Measurements from ENCODE around the gene CENPL.
"Not testable (repeated sequence)": the region's sequence is repeated elsewhere in the genome, so short reads cannot be mapped to it uniquely, and the experiment has no call there.

CENPL gene, protein sequence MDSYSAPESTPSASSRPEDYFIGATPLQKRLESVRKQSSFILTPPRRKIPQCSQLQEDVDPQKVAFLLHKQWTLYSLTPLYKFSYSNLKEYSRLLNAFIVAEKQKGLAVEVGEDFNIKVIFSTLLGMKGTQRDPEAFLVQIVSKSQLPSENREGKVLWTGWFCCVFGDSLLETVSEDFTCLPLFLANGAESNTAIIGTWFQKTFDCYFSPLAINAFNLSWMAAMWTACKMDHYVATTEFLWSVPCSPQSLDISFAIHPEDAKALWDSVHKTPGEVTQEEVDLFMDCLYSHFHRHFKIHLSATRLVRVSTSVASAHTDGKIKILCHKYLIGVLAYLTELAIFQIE

GRCh38 chr1:173824315-173825081, at the start of gene CENPL, which contains the start of gene DARS2:
TSS of gene CENPL (minus strand) at chr1:173824883. CDS start at chr1:173811299, 13,584 bp downstream.
TSS of gene DARS2 (plus strand) at chr1:173824673. CDS start at chr1:173825230, 557 bp downstream.
- peak within 1 kb of the TSS; percentile 91 for H3K27ac ChIP-seq
- DNase-seq (ENCODE audit: low read depth, low spot score) = peak; percentile 91

- no peak for DNase-seq (ENCODE audit: low read depth, low spot score)
Measured at GRCh38 chr1:173871500-173871899, 46.8 kb upstream of the CENPL start.

DNA sequence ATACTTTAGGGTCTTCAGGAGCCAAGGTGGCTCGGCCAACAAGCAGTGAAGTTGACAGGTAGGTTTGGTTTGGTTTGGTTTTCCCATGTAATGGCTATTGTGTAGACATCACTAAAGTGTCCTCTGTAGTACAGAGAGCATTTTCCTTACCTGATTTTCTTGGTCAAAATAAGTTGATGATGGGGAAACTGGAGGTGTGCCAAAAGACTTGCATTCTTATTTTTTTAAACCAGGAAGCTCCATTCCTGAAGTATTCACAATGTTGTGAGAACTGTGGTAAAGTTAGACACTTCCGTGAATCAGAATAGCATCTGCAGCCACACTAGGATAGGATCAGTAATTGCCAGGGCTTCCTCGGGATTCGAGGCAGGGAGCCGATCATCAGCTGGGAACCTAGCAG, 46.4 kb upstream of the CENPL start:
- no peak for DNase-seq (ENCODE audit: low read depth, low spot score)
- H3K27ac ChIP-seq = no peak overlapping the region

More at GRCh38 chr1:173871500-173871899, 46.8 kb upstream of the CENPL start:
- H3K27ac ChIP-seq = no peak overlapping the region

GRCh38 chr1:173870252-173871075, 45.8 kb upstream of the CENPL start:
- no peak for DNase-seq (ENCODE audit: low read depth, low spot score)
- H3K27ac ChIP-seq = no peak overlapping the region

DNA sequence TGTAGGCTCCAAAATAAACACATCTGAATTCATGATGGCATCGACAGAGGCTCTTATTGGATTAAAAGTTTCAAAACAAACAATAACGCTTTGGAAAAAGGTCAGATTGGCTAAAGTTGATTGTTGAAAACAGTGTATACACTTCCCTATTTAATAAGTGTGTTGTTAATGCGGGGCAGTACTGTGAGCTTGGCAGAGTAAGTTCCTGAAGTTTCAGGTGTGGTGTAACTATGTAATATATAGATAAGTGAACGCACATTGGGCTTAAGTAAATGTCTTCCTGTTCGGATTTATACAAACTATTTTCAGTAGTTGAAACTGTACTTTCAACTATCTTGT, 44.3 kb upstream of the CENPL start:
- DNase-seq (ENCODE audit: low read depth, low spot score) = no peak
- peak overlapping the region; percentile 95 for H3K27ac ChIP-seq

DNA sequence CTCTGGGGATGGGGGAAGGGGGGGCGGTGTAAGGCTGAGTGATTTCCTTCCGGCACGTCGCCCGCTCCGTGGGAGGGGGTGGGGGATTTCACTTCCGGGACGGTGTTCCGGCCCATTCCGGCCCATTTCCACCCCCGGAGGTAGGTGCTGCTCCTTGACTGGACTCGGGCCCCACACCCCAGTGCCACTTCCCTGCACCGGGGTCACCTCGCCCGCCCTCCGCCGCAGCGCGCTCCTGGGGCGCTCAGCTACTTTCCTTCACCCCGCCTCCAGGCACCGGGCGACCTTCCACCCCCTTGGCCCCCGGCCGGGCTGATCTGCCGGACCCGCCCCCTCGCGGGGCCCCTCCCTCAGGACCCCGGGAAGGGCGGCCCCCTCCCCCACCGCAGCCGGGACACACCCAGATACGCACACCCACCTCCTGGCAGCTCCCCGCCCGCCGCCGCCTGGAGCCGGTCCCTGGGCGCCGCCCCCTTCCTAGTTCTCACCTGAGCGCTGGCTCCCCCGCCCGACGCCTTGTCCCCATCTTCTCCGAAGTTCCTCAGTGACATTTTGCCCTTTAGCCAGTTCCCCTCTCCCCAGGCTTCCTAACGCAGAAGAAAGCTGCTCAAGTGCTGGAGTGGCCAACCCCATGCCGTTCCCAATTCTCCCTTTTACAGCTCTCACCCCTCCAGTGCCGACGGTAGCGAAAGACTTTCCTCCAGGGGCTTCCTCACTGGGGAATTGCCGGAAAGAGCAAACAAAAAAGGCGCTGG, 43.8 kb upstream of the CENPL start, which contains the start of gene ZBTB37:
Gene ZBTB37, plus strand, starts transcription at position 115 of the 755 bp plus-strand sequence. CDS start 1,846 bp downstream, outside the sequence.
- DNase-seq (ENCODE audit: low read depth, low spot score) = peak; percentile 41

DNA sequence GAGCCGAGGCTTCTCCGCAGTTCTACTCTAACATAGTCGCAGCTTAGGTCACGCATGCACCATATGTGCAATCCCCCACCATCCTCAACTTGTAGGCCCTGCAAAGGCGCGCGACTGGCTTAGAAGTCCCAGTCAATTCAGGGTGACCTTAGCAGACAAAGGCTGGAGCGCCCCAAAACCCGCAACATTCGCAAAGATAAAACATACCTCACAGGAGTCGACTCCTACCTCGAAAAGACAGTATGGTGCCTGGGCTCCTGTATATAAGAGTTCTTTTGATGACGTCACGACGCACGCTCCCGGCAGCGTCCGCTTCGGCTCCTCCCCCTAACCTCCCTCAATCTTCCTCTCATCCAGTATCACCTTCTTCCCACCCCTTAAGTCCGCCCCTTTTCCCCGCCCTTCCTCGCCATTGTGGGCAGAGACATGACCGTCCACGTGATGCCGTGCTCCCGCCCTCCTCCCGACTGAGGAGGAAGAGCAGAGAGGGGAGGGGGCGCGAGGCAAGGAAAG, 43.1 kb upstream of the CENPL start, which contains the start of gene GAS5:
Gene GAS5, minus strand, starts transcription at position 237 of the 513 bp plus-strand sequence.
- peak within 1 kb of the TSS; percentile 95 for H3K27ac ChIP-seq
- DNase-seq (ENCODE audit: low read depth, low spot score) = peak; percentile 100

More for the DNA sequence above, 43.8 kb upstream of the CENPL start, which contains the start of gene ZBTB37:
- peak within 1 kb of the TSS; percentile 95 for H3K27ac ChIP-seq

- no peak for DNase-seq (ENCODE audit: low read depth, low spot score)
Measured at GRCh38 chr1:173867141-173867752, 42.6 kb upstream of the CENPL start.

DNA sequence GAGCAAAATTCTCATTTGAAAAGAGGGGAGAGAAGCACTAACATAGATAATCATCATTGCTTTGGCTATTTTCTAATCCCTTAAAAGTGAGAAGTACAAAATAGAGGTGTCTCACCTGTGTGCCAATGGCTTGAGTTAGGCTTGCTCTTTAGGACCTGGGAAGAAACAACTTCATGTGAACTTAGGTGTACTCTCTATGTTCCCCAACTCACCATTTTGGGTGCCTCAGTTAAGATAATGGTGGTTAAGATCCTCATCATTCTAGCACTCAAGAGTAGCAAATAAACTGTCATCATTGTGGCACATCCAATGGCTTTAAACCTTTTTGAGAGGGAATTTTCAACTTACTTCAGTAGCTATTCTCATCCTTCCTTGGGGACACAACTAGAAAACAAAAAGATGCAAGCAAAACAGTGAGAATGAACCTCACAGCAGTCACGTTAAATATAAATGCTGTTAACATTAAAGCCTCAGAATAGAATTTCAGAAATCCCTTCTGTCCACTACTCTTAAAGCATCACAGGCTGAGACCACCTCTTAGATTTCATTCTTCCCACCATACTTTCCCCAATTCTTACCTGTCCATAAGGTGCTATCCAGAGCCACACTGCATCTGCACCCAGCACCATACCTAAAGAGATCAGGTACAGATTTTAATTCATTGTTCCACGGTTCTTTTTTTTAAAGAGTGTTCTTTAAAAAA, 41.9 kb upstream of the CENPL start:
- peak overlapping the region; percentile 95 for H3K27ac ChIP-seq
- no peak for DNase-seq (ENCODE audit: low read depth, low spot score)

More at GRCh38 chr1:173867141-173867752, 42.6 kb upstream of the CENPL start:
- H3K27ac ChIP-seq = peak overlapping the region; percentile 95

- no peak for DNase-seq (ENCODE audit: low read depth, low spot score)
- H3K27ac ChIP-seq = peak overlapping the region; percentile 95
Measured at GRCh38 chr1:173865468-173866164, 40.9 kb upstream of the CENPL start.

GRCh38 chr1:173864179-173864867, 39.6 kb upstream of the CENPL start:
- peak overlapping the region; percentile 95 for H3K27ac ChIP-seq
- no peak for DNase-seq (ENCODE audit: low read depth, low spot score)

GRCh38 chr1:173863224-173864161, 38.8 kb upstream of the CENPL start:
- H3K27ac ChIP-seq = peak overlapping the region; percentile 95
- DNase-seq (ENCODE audit: low read depth, low spot score) = no peak

DNA sequence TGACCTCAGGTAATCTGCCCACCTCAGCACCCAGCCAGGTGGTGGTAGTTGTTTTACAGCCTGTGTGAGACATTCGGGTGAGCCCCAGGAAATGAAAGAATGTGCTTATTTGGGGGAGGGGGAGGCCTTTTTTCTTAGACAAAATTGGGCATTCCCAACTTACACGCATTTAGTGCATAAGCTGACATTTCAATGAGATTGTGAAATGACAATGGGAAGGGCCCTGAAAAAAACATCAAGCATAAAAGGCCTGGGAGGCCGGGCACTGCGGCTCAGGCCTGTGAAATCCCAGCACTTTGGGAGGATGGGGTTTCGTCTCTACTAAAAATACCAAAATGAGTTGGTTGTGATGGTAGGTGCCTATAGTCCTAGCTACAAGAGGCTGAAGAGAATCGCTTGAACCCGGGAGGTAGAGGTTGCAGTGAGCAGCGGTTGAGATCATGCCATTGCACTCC, 38.1 kb upstream of the CENPL start:
- peak overlapping the region; percentile 95 for H3K27ac ChIP-seq
- DNase-seq (ENCODE audit: low read depth, low spot score) = no peak

- not testable (repeated sequence) for DNase-seq (ENCODE audit: low read depth, low spot score)
- peak overlapping the region; percentile 95 for H3K27ac ChIP-seq
Measured at GRCh38 chr1:173862146-173862768, 37.6 kb upstream of the CENPL start.

DNA sequence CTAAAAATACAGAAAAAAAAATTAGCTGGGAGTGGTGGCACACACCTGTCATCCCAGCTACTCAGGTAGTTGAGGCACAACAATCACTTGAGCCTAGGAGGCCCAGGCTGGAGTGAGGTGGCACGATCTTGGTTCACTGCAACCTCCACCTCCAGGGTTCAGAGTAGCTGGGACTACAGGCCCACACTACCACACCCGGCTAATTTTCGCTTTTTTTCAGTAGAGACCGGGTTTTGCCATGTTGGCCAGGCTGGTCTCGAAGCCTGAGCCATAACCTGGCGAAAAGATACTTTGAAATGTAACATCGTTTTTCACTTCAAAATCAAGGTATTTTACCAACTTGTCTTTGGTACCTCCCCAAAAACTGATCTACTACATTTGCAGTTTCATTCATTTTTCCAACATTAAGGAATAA, 37.1 kb upstream of the CENPL start:
- H3K27ac ChIP-seq = peak overlapping the region; percentile 95
- DNase-seq (ENCODE audit: low read depth, low spot score) = no peak
